IPS-18a (cell line): ENCODE results near the gene AHDC1.
"Not testable (repeated sequence)": the region's sequence is repeated elsewhere in the genome, so short reads cannot be mapped to it uniquely, and the experiment has no call there.

ENCODE experiments used
- H3K27ac ChIP-seq: one replicate; pipeline ENCODE4 v1.5.1; 2013; ENCODE audit warnings: low read length
- H3K27me3 ChIP-seq: one replicate; pipeline ENCODE4 v1.6.1; 2013; ENCODE audit warnings: mild to moderate bottlenecking, low read length; ENCODE audit not compliant: control insufficient read depth, insufficient read depth
- H3K36me3 ChIP-seq: one replicate; pipeline ENCODE4 v1.6.1; 2013; ENCODE audit warnings: low read depth, low read length; ENCODE audit not compliant: control insufficient read depth
- H3K4me1 ChIP-seq: one replicate; pipeline ENCODE4 v1.6.1; 2013; ENCODE audit warnings: low read depth, low read length; ENCODE audit not compliant: control insufficient read depth
- H3K4me3 ChIP-seq: one replicate; pipeline ENCODE4 v1.5.1; 2013; ENCODE audit warnings: low read length
- H3K9ac ChIP-seq: one replicate; pipeline ENCODE4 v1.6.1; 2013; ENCODE audit warnings: mild to moderate bottlenecking, low read length, moderate library complexity
- H3K9me3 ChIP-seq: one replicate; pipeline ENCODE4 v1.6.1; 2013; ENCODE audit warnings: low read depth, low read length; ENCODE audit not compliant: control insufficient read depth

AHDC1 gene

DNA sequence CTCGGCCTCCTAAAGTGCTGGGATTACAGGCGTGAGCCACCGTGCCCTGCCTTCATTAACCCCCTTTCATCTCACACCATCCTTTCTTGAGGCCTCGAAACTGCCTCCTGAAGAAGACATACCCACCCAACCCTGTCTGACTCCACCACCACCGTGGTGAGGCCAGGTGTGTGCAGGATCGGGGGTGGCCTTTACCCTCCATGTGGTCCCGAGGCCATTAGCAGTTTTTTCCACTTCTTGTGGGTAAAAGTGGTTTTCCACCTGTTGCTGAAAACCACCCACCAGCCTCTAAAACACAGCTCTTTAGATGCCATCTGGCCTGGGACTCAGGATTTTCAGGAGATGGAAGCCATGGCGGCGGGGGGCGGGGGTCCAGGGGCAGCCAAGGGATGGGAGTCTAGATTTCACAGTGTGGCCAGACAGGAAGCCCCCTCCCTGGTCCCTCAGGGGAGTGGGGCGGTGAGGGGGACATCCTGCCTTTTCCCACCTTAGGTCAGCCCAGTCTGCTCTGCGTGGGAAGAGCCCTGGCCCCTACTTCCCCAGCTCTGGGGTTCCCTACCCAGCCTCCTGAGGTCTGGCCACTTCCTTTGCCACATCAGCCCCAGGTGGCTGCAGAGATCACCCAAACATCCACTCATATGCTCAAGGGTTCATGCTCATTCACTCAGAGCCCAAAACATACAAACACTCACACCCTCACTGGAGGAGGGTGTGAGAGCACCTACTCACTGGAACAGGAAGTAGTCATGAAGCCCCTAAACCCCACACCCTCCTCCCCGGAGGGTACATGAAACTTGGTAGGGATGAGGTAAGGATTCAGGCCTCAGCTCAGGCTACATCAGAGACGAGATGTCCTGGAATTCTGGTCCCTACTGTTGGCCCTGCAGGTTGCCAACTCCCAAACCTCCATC lies 28.7 kb upstream of the AHDC1 start:
- H3K9me3 ChIP-seq: no peaks in the 10 kb centered on the region

DNA sequence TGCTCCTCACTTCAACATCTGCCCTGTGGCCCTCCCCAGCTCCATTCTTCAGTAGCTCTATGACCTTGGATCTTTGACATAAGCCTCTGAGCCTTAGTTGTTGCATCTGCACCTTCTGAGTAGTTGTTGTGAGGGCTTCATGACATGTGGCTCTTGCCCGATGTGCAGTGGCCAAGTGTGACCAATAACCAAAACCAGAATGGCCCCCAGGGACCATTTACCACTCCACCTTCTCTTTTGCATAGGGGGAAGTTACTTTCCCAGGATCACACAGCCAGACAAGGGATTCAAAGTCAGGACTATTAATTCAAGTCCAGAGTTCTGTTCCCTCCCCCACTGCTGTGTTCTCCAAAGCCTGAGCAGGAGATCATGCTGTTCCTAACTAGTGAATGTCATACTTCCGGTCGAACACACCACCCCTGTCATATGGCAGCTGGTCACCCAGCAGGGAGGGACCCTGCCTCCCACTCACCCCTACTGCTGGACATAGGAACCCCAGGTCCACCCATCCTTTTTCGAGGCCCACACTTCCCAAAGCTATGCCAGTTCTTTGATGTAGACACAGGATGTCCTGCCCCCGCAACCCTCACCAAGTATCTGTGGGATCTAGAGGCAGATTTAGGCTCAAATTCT lies 27.0 kb upstream of the AHDC1 start:
- no peak overlapping the region for H3K4me3 ChIP-seq
- H3K4me1 ChIP-seq: peaks cover 12% of the 10 kb centered on the region
- H3K27ac ChIP-seq: no peak overlapping the region
- no peaks in the 10 kb centered on the region for H3K36me3 ChIP-seq
- H3K9me3 ChIP-seq: no peaks in the 10 kb centered on the region
- H3K27me3 ChIP-seq: peaks cover 36% of the 10 kb centered on the region
- H3K9ac ChIP-seq: no peak overlapping the region

More for the DNA sequence above, 28.7 kb upstream of the AHDC1 start:
- no peaks in the 10 kb centered on the region for H3K36me3 ChIP-seq
- no peak overlapping the region for H3K4me3 ChIP-seq
- H3K27ac ChIP-seq: no peak overlapping the region
- peaks cover 36% of the 10 kb centered on the region for H3K27me3 ChIP-seq
- peaks cover 12% of the 10 kb centered on the region for H3K4me1 ChIP-seq
- H3K9ac ChIP-seq: no peak overlapping the region

DNA sequence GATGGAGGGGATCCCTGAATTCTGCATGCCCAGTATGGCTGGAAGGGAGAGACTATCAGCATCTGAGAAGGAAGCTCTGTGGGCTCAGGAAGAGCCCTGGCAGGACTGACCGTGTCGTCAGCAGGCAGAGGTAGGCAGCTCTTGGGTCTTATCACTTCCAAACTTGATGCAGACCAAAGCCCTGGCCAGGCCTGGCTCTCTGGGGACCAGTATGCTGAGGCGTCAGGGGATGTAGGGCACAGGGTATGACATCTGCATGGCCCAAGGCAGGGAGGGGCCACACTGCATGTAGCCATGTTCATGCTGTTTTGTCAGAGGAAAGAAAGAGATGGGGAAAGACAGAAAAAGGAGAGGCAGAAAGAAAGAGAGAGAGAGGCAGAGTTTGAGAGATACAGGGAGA lies 24.8 kb upstream of the AHDC1 start:
- H3K9ac ChIP-seq: no peak overlapping the region
- peaks cover 14% of the 10 kb centered on the region for H3K27me3 ChIP-seq
- no peak overlapping the region for H3K27ac ChIP-seq
- peaks cover 7% of the 10 kb centered on the region for H3K4me1 ChIP-seq
- no peaks in the 10 kb centered on the region for H3K36me3 ChIP-seq
- H3K9me3 ChIP-seq: no peaks in the 10 kb centered on the region
- H3K4me3 ChIP-seq: no peak overlapping the region

DNA sequence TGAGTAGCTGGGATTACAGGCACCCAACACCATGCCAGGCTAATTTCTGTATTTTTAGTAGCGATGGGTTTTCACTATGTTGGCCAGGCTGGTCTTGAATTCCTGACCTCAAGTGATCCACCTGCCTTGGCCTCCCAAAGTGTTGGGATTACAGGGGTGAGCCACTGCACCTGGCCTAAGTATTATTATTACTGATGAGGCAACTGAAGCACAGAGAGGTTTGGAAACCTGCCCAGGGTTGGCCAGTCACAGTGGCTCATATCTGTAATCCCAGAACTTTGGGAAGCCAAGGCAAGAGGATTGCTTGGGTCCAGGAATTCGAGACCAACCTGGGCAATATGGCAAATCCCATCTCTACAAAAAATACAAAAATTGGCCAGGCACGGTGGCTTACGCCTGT lies 23.8 kb upstream of the AHDC1 start:
- not testable (repeated sequence) for H3K36me3 ChIP-seq, H3K4me3 ChIP-seq, H3K27ac ChIP-seq, H3K27me3 ChIP-seq, H3K9me3 ChIP-seq, H3K9ac ChIP-seq
- H3K4me1 ChIP-seq: peaks cover 14% of the 10 kb centered on the region

DNA sequence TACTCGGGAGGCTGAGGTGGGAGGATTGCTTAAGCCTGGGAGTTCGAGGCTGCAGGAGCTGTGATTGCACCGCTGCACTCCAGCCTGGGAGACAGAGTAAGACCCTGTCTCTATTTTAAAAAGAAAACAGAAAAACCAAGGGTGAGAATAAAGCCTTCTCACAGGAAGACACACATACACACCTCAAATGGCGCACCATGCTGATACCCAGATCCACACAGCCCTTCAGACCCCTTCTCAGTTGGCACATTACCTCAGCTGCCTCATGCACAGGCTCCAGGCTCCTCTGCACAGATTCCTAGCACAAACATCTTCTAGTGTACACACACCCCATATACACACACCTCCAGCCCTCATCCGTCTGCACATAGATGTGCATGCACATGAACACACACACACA lies 23.1 kb upstream of the AHDC1 start:
- Histone ChIP-seq H3K27me3 (no peaks in the 10 kb centered on the region), H3K36me3 (no peaks in the 10 kb centered on the region), H3K4me1 (peaks cover 14% of the 10 kb centered on the region), H3K4me3 (no peak overlapping the region), H3K27ac (no peak overlapping the region), H3K9ac (no peak overlapping the region), H3K9me3 (no peaks in the 10 kb centered on the region)

DNA sequence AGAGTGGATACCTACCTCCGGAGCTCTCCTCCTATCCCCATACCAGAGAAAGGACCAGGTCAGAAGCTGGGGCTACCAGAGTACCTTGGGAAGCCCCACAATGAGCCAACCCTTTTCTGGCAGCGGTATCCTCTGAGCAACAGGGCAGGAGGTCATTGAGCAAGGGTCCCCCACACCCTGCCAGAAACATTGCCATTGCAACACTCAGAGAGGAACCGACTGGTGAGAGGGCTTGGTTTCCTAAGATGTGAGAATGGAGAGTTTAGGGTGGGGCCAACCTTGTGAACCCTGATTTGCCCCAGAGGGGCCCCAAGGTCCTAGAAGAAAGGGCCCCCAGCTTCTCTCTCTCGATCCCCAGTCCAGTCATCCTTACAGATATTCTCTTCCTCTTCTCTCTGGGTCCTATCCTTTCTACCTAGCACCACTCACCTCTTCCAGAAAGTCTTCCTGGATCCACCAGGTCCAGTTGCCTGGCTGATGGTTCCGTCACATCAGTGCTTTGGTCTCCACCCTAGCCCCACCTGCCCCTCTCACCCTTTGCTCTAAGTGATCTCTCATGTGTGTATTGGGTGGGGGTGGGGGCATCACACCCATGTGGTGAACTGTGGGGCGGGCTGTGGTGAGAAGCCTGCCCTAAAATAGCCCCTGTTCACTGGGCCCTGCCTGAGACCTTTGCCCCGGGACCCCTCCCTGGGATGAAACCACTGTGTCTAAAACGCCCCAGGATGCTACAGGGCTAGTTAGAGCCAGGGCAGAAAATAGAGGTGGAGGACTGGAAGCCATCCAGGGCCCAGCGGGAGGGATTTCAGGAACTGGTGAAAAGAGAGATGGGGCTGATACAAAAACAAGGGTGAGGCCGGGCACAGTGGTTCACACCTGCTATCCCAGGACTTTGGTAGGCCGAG lies 22.3 kb upstream of the AHDC1 start:
- Histone ChIP-seq H3K27me3 (no peaks in the 10 kb centered on the region), H3K4me1 (peaks cover 14% of the 10 kb centered on the region), H3K36me3 (no peaks in the 10 kb centered on the region), H3K4me3 (no peak overlapping the region), H3K9me3 (no peaks in the 10 kb centered on the region), H3K27ac (no peak overlapping the region), H3K9ac (no peak overlapping the region)

DNA sequence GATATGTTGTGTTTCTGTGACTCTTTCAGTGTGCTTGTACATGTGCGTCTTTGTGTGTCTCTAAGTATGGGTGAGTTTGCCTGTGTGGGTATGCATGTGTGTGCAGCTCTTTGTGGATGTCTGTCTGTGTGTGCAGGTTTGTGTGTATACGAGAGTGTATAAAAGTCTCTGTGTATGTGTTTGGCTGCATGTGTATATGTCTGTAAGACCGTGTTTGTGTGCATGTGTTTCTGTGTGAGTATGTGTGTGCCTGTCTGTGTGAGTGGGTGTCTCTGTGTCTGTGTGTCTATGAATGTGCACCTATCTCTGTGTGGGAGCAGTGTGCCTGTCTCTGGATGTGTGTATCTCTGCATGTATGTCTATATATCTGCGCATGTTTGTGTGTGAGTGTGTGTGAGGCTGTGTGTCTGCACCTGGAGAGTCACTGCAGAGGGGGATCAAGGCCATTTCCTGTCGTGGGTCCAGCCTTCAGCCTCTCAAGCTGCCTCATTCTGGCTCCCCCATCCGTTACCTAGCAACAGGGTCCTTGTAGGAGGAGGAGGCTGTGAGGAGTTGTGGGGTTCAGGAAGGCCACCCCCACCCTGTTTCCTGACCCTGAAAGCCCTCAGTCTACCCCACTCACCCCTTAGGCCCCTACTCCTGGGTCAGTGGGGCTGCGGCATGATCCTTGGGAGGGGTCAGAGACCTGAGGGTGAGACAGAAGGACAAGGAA lies 20.7 kb upstream of the AHDC1 start:
- Histone ChIP-seq H3K36me3 (no peaks in the 10 kb centered on the region), H3K27ac (no peak overlapping the region), H3K9me3 (no peaks in the 10 kb centered on the region), H3K4me1 (peaks cover 14% of the 10 kb centered on the region), H3K4me3 (no peak overlapping the region), H3K27me3 (no peaks in the 10 kb centered on the region), H3K9ac (no peak overlapping the region)

DNA sequence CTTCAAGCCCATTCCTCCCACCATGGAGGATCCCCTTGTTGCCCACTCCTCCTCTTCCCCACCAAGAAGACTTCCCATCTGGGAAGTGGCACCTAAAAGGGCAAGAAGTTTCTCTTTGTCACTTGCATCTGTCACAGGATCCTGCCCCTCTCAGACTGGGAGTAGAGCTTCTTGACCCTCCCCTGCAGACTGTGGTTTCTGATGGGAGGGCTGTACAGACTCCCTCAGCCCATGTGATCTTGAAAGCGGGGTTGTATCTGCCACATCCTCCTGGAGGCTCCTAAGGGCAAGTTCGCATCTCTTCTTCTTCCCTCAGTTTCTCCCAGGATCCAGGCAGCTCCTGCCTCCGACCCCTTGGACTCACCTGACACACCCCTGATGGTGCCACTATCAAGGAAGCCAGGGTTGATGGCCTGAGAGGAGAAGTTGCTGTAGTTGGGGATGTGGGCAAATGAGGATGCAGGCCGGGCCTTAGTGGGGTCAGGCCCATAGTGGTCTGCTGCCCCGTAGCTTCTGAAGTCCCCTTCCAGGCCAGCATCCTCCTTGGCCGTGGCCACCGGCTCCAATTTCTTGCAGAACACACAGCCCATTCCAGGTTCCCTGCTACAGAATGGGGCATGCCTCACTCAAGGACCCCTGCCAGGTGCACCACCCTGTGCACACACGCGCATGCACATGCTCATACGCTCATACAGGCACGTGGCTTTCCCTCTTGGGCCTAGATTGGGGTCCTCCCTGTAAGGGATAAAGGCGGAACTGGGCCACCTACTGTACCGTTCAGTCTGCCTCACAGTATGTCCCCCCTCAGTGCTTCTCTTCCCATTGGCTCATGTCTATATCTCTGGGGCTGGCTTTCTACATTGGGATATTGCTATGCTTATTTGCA lies 19.6 kb upstream of the AHDC1 start:
- no peaks in the 10 kb centered on the region for H3K36me3 ChIP-seq
- no peak overlapping the region for H3K4me3 ChIP-seq
- peaks cover 7% of the 10 kb centered on the region for H3K4me1 ChIP-seq
- H3K27ac ChIP-seq: no peak overlapping the region
- no peak overlapping the region for H3K9ac ChIP-seq
- no peaks in the 10 kb centered on the region for H3K9me3 ChIP-seq
- no peaks in the 10 kb centered on the region for H3K27me3 ChIP-seq

DNA sequence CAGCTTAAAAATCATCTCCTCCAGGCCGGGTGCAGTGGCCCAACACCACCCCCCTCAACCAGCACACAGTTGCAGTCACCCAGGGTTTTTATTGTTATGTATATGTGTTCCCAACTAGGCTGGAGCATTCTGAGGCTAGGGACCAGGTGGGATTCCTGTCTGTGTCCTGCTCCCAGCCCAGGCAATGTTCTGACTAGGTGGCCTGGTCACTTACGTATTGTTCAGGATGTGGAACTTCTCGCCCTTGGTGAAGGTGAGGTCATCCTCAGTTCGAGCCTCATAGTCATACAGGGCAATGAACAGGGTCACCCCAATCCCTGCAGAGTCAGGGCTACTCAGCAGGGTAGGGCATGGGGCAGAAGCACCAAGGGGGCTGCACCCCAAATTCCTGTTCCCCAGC lies 18.9 kb upstream of the AHDC1 start:
- Histone ChIP-seq H3K9ac (no peak overlapping the region), H3K4me3 (no peak overlapping the region), H3K9me3 (no peaks in the 10 kb centered on the region), H3K27ac (no peak overlapping the region), H3K27me3 (no peaks in the 10 kb centered on the region), H3K4me1 (peaks cover 7% of the 10 kb centered on the region), H3K36me3 (no peaks in the 10 kb centered on the region)

DNA sequence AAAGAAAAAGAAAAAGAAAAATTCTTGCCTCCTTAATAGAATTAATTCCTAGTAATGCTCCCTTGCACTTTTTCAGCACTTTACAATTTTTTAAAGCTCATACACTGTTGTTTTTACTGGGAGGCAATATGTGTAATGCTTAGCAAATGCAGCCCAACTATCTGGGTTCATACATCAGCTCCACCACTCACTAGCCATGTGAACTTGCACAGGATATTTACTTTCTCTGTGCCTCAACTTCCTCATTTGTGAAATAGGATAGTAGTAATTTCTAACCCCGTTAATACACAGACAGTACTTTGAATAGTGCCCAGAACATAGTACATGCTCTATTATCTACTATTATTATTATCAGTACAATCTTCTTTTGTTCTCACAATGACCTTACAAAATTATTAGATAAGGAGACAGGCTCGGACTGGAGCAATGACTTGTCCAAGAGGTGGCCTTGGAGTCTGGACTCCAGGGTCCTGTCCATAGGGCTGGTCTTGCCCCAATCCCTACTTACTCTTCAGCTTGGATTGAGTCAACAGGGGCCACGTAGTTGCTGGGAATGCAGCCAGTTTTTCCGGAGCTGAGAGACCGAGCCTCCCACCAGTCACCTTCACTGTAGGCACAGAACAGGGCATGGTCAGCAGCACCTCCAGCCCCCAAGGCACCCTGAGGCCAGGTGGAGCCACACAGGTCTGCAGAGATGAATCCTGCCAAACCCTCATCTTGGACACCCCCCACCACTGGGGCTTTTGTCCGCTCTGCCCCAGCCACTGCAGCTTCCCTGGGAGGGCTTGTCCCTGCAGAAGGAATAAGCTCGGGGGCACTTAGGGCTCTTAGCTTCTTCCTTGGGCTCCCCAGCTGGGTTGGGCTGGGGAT lies 17.3 kb upstream of the AHDC1 start:
- peaks cover 7% of the 10 kb centered on the region for H3K4me1 ChIP-seq
- no peaks in the 10 kb centered on the region for H3K36me3 ChIP-seq
- H3K27ac ChIP-seq: no peak overlapping the region
- H3K9me3 ChIP-seq: no peaks in the 10 kb centered on the region
- H3K9ac ChIP-seq: no peak overlapping the region
- H3K4me3 ChIP-seq: no peak overlapping the region
- no peaks in the 10 kb centered on the region for H3K27me3 ChIP-seq
